Ishikawa (cell line): ENCODE data around the gene SF1.

ENCODE experiments used
- CEBPB ChIP-seq: IDR thresholded peaks from 2 replicates; pipeline ENCODE4 v1.6.1; 2012
- CREB1 ChIP-seq: IDR thresholded peaks from 2 replicates; pipeline ENCODE4 v1.6.1; 2012; ENCODE audit warnings: low read depth
- EP300 ChIP-seq: IDR thresholded peaks from 2 replicates; pipeline ENCODE4 v1.6.1; 2012; ENCODE audit warnings: borderline replicate concordance
- FOXM1 ChIP-seq: IDR thresholded peaks from 2 replicates; pipeline ENCODE4 v1.6.1; 2012; ENCODE audit warnings: low read depth, borderline replicate concordance
- RAD21 ChIP-seq: IDR thresholded peaks from 2 replicates; pipeline ENCODE4 v1.6.1; 2012; ENCODE audit warnings: low read depth
- REST ChIP-seq: IDR thresholded peaks from 2 replicates; pipeline ENCODE4 v1.6.1; 2012; ENCODE audit warnings: low read depth, mild to moderate bottlenecking
- TEAD4 ChIP-seq: IDR thresholded peaks from 2 replicates; pipeline ENCODE4 v1.6.1; 2012
- USF1 ChIP-seq: IDR thresholded peaks from 2 replicates; pipeline ENCODE4 v1.6.1; 2012
- YY1 ChIP-seq: IDR thresholded peaks from 2 replicates; pipeline ENCODE4 v1.6.1; 2012; ENCODE audit warnings: low read depth
- ZBTB7A ChIP-seq: IDR thresholded peaks from 2 replicates; pipeline ENCODE4 v1.6.1; 2012; ENCODE audit warnings: low read depth

GRCh38 chr11:64771861-64772260, 6.5 kb downstream of the SF1 start:
- no peak for TF ChIP-seq USF1
- TF ChIP-seq YY1 = no peak
- no peak for TF ChIP-seq EP300
- no peak for TF ChIP-seq RAD21
- TF ChIP-seq FOXM1 = no peak
- TF ChIP-seq ZBTB7A = no peak
- no peak for TF ChIP-seq CREB1
- TF ChIP-seq TEAD4 = no peak
- TF ChIP-seq CEBPB = no peak
- TF ChIP-seq REST = no peak
